Posterior cingulate gyrus (tissue), 11 donors: ENCODE data around the gene DCDC2C.
"Not testable (repeated sequence)": the region's sequence is repeated elsewhere in the genome, so short reads cannot be mapped to it uniquely, and the experiment has no call there.

Source experiments
- DNase-seq, 10 donors: peaks; one replicate each; pipeline versions ENCODE4 v3.0.0 to v3.0.0-alpha.2; 2020 to 2021; ENCODE audit warnings: mixed read lengths in 3 of 10
- intact Hi-C: fragments of 100-400 bp; cut with DNase I; formaldehyde crosslinking; loops from one replicate; pipeline ENCODE4 v1.15.1; 2023

DCDC2C gene

DNA sequence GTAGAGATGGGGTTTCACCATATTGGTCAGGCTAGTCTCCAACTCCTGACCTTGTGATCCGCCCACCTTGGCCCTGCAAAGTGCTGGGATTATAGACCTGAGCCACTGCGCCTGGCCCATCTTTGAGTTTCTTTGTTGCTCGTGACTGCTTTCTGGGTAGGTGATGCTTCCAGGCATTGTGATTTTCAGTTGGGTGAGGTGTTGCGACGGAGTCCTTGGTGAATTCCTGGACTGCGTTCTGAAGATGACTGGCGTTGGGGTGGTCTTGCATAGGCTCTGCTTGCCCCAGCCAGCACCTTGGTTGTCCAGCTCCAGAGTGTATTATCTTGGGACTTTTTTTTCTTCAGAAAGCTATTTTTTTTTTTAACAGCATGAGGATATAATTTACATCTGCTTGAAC is 103.4 kb downstream of the DCDC2C start:
- intact Hi-C loops = no loop called here
- no peak for DNase-seq

DNA sequence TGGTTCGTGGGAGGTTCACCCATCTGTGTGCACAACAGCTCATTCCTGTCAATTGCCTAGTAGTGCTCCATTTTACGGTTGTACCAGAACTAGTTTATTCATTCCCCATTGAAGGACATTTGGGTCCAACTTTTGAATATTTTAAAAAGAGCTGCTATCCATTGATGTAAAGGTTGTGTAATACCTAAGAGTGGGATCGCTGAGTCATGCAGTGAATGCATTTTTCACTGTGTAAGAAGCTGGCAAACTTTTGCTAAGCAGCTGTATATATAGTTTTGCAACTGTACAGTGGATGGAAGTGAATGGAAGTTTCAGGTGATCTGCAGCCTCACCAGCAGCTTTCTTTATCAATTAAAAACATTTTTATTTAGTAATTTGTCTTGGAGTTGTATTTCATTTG is 104.5 kb downstream of the DCDC2C start:
- no peak for DNase-seq
- intact Hi-C loops = no loop called here

DNA sequence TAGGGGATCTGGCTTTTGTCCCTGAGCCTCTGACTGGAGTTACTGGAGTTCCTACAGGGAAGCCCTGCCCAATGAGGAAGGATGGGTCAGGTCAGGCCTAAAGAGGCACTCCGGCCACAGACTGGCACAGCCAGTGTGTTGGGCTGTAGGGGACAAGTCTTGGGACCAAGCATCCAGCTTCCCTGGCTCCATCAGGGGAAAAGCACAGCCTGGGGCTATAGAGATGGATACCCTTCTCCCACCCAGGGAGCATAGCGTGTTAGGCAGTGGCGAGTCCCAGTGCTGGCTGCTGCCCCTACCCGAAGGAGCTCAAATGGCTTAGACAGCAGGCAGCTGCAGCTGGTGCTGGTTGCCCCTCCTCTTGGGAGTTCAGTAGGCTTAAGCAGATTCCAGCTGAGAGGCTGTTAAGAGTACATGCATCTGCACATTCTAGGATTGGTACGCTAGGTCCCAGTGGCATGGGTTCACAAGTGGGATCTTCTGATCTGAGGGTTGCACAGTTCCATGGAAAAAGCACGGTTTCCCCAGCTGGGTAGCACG is 111.4 kb downstream of the DCDC2C start:
- no peak for DNase-seq
- intact Hi-C loops = no loop called here

DNA sequence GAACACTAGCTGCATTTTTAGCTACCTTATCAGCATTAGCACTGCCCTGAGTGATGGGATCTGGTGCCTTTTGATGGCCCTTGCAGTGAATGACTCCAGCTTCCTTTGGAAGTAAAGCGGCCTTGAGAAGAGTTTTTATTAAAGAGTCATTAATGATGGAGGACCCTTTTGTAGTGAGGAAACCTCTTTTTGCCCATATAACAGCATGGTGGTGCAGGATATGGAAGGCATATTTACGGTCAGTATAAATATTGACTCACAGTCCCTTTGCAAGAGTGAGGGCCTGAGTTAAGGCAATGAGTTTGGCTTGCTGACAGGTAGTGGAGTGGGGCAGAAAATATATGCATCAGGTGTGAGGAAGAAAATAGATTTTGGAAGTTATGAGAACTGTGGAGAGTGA is 113.8 kb downstream of the DCDC2C start:
- DNase-seq, intact Hi-C loops: not testable (repeated sequence)

DNA sequence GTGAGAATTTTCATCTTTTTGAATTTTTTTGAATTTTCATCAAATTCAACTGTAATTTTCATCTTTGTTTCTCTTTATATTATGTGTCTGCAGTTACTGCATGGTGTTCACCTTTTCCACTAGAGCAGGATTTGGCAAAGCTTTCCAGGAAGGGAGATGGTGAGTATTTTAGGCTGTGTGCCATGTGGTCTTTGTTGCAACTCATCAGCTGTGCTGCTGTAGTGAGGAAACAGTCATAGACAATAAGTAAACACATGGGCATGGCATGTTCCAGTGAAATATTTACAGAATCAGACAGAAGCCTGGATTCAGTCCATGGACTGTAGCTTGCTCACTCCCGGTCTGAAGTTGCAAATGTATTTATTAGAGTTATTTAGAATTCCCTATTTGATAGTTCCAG is 120.4 kb downstream of the DCDC2C start:
- no peak for DNase-seq
- intact Hi-C loops = no loop called here

DNA sequence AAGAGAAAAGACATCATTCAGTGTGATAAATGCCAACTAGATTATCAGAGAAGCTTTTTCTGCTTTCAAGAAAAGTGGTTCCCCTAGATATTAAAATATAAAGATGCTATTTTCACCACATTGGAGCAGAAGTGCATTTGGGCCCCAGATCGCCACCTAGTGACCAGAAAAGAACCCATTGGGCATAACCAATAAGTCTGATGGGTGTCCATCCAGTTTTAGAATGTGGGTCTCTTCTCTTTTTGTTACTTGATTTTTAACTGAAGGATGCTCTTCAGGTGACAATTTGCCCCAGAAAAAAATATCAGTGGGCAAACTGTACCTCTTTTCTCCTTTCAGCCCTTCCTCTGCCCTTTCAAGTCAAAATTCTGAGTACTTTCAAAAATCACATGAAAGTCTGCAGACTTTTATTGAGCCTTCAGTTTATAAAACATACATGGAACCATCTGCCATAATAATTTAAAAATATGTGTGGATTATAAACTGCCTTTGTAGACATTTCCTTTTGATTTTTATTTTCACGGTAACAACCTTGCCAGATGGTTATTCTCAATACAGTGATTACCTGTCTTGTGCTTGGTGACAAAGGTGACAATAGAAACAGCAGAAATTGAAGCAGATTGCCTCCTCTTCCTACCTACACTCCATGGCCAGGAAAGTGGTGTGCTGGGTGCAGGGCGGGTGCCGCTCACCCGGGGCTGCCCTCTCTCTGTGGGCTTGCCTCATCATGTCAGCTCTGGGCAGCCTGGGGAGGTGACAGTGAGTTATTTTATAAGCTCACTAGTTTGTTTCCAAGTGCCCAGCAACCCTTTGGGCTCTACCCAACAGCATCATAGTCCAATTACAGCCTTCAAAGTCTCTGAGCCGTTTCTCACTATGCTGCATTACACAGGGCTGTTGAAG is 124.5 kb downstream of the DCDC2C start:
- peak in 3 of 10 donors; percentile 20 to 37 (median 22) for DNase-seq
- intact Hi-C loops = loop anchor here (5.0 kb wide), 1 partner anchor 101 kb away; no protein-coding TSS in a partner anchor

DNA sequence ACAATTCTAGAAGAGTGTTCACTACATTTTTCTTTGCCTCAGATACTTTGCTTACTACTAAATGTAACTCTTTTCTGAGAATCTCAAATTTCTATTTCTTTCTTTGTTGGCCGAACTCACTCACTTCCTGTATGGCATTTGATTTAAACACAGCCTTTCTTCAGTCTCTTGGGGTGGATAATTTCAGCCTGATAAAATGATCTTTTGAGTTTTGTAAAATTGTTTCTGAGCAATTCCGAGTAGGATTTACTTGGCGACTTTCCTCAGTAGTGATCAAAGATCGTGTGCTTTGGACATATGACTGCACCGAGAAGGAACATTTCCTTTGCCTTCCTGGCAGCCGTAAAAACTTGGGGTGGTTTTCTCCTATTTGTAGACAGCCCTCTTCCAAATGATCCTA is 127.4 kb downstream of the DCDC2C start:
- intact Hi-C loops = no loop called here
- DNase-seq = no peak

DNA sequence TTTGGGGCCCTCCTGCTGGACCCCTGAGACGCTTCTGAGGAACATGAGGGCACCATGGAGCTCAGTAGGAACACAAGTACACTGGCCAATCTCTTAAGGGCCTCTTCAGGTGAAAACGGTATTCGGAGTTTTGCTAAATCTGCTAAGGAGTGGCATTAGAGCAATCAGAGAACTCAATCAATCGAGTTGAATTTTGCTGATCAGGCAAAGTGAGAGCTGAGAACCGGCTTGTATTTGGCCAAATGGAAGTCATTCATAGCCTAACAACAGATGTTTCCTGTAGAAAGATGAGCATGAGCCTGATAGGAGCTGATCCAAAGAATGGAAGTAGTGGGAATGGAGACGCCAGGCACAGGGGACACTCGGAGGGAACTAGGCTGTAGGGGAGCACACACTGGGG is 133.7 kb downstream of the DCDC2C start:
- no peak for DNase-seq
- intact Hi-C loops = no loop called here

DNA sequence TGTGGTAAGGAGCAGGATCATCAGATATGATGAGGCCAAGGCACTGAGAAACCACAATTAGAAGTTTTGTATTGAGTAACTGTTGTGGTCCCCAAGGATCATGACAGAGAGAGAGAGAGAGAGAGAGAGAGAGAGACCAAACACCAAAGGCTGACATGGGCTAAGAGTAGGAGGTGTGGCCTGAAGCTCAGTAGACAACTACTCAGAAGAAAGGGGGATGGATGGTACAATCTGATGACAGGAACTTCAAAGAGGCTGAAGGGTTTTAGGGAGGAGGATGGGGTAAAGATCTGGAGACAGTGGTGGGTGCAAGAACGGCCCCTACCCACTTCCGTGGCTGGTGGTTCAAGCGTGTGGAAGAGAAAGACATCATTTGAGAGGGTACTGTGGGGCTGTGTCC is 135.0 kb downstream of the DCDC2C start:
- intact Hi-C loops = no loop called here
- DNase-seq = no peak

DNA sequence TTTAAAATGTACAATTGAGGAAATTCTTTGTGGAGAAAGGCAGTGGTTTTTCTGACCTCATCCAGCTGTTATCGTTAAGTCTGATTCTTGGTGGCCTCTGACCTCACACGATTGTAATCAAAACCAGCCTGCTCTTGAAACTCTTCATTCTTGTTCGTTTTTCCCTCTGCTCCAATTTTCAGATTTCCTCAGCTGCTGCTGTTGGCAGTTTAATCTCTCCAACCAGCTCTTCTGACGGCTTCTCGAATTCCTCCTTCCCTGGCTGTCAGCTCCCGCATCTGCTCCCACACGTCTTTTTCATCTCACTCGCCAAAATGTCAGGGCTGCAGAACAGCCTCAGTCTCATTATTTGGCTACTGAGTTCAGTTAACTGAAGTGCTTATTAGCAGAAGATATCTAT is 136.1 kb downstream of the DCDC2C start:
- intact Hi-C loops = no loop called here
- no peak for DNase-seq

DNA sequence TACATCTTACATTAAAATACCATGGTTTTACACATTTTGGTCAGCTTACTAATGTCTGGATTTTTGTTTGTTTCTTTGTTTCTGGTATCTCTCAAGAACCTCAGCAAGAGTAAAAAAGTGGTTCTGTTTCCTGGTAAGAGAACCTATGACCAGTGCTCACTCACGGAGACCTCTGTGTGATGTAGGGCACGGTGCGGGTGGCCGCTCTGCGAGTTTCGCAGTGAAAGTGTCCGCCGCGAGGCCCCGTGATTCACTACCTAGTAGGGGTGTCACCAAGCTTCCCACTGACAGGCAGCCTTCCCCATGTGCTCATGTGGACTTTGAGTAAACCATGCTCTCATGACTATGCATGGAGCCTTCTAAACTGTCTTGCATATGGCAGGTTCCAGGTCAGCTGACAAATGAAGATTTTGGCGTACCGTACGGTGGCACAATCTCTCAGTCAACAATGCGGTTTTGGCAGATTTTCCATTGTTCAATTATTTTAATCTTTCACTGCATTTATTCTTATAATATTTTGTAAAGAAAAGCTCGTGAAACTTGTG is 137.3 kb downstream of the DCDC2C start:
- intact Hi-C loops = no loop called here
- DNase-seq = no peak

DNA sequence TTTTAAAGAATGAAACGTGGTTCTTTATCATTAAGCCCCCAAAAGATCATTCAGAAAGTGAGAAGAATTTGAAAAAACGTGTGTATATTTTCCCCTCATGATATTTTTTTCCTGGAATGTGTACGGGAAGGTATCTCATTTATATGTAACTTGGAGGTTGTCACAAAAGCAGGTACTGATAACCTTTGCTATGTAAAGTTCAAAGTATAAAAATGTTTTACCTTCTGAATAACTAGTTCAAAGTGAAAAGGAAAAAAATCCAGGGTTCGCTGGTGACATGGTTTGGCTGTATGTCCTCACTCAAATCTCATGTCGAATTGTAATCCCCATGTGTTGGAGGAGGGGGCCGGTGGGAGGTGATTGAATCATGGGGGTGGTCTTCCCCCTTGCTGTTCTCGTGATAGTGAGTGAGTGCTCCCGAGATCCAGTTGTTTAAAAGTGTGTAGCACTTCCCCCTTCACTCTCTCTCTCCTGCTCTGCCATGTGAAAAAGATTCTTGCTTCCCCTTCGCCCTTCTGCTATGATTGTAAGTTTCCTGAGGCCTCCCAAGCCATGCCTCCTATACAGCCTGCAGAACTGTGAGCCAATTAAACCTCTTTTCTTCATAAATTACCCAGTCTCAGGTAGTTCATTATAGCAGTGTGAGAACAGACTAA is 144.2 kb downstream of the DCDC2C start:
- no peak for DNase-seq
- intact Hi-C loops = no loop called here

DNA sequence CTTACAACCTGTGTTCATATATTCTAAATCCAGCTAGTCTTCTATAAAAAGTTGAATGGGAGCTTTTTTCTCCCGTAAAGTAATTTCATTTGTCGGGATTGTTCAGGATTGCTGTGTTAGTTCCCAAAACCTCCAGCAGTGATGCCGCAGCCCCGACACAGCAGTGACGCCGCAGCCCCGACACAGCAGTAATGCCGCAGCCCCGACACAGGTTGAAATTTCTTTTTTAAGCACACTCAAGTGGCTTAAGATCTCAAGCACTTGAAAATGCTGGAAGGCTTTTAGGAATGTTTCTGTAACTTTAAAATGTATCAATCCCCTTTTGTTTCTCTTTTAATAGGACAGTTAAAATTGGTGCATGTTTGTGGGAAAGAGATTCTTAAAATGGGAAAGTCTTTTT is 145.4 kb downstream of the DCDC2C start:
- DNase-seq = no peak
- intact Hi-C loops = no loop called here

DNA sequence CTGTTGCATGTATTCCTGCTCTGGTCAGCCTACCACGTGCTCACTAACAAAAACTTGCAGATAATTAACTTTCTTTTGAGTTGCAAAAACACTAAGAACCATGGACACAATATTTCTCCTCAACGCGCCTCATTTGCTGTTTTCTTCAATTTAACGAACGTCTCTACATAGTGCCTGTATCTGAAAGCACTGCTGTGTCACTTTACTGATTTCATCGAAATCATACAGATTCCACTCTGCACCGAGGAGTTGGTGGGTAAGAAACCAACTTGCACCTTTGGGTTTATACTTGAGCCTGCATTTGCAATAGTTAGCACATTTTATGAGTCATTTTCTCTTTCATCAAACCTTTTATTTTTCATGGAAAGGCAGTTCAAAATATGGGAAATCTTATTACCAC is 145.8 kb downstream of the DCDC2C start:
- intact Hi-C loops = no loop called here
- no peak for DNase-seq

DNA sequence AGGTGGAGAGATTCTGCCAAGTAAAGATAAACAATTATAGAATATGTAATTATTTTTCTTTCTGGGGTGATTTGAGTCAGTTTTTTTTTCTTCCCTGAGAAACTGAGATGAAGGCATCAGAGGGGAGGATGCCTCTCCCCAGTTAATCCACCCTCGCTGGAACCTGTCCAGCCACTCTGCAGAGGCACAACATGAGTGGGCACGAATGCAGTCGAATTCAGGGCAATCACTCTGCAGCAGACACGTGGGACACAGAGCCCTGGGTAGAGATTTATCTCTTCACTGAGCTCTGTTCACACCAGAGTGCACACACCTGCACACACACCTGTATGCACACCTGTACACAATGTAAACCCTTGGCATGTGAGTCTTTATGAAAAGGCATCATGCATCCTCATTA is 154.2 kb downstream of the DCDC2C start:
- intact Hi-C loops = no loop called here
- DNase-seq = no peak

DNA sequence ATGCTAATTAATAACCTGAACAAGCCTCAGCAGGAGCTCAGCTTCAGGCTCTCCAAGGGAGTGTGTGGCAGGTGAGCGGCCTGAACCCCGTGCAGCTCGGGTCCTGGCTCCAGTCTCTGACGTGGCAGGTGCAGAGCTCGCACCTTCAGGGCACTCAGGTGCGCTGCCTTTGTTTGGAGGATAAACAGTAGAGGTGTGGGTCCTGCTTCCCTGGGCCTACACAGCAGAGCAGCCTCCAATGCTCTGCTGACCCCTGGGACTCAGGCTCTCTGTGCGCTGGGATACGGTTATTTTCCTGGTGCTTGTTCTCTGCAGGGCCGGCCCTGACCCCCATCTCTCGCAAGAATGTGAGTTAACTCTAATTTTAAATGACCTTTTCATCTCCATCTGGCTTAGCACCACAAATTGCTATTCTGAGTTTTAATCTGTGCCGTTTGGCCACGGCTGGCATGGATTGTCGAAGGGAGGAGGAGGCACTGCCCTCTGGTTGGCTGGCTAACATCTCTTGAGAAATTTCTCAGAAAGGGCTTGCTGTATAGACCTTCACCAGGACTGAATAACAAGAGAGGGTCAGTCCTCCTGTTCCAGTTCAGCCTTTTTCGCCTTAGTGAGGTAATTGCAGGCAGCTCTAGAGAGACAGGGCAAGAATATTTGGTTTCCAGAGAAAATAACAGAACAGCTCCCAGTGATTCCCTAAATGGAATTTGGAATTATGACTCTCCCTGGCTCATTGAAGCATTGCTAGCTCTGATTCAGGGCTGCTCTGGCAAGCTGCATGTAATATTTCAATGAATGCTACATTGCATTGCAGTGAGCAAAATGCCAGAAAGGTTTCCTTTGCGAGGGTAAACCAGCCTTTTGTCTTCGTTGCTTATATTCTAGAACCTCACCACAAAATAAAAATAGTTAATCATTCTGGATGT is 161.8 kb downstream of the DCDC2C start:
- DNase-seq = peak in 1 of 10 donors; percentile 53
- intact Hi-C loops = no loop called here

DNA sequence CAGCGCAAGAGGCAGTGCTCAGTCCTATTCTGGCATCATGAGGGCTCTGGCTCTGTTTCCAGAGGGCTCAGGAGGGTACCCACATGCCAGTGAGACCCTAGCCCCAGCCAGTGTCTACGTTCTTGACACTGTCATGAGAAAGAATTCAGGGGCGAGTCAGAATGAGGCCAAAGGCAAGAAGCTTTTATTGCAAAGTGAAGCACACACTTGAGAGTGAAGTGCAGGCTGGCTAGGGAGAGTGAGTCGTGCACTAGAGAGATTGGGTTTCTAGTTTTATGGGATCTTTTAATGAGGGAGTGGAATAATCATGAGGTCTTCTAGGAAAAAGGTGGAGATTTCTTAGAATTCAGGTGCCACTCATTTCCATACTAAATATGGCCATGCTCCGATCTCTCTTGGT is 164.1 kb downstream of the DCDC2C start:
- DNase-seq = no peak
- intact Hi-C loops = no loop called here

DNA sequence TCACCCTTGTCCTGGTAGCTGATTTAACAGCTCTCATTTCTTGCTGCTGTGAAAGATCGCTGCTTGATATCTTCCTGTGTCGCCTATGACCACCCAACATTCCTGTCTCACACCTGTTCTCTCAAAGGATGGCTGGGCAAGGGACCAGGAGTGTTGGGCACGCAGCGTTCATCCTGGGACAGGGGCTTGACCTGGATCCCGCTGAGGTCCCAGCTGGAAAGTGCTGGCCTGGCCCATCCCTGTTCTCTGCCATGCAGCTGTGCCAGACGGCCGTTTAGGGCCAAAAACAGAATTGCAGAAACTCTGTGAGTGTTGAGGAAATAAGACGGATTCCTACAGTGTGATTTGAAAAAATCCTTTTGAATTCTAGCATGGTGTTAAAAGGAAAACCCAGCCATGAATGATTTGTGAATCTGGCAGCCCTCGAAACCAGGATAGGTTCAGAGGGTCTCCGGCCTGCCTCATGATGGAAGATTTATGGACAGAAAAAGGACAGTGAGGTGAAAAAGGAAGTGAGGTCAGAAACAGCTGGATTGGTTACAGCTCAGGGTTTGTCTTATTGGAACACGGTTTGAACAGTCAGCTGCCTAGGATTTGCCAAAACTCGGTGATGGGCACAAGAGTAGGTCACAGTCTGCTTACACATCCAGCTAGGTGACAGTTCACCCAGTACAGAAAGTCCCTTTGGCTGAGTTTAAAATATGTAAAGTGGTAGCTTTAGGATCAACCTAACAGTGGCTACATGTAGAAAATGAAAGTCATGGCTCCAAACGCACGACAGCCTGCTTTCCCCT is 164.8 kb downstream of the DCDC2C start:
- DNase-seq = peak in 1 of 10 donors; percentile 68
- intact Hi-C loops = no loop called here

DNA sequence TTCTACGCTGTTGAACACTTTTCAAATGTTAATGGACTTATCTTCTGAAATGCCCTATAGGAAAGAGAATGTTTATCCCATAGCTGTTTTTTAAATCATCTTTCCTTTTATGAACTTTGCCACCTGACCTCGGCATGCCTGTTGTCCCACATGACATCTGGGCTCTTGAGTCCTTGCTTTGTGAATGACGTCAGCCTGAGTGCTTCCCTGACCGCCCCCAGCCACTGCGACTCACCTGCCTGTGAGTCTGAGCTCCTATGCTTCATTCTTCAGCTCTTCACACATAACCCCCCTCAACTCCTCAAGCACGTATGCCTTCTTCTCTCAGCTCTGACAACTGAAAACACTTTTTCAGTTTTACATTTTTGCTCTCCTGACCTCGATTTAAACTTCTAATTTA is 166.8 kb downstream of the DCDC2C start:
- intact Hi-C loops = no loop called here
- DNase-seq = no peak

DNA sequence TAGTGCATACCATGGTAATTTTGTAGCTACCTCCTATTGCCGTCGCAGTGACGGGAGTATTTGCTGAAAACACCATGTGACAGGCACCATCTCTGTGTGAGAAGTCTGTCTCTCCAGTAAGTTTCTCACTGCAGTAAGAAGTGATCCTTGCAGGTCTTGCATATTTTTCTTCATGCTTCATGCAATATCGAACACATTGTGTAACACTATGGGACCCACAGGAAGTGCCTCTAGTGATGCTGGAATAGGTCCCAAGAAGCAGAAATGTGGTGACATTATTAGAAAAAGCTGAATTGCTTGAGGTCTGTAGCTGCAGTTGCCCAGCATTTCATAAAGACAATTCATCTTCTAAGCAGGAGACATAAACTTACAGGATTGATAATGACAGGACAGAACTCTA is 167.6 kb downstream of the DCDC2C start:
- no peak for DNase-seq

More for the DNA sequence above, 167.6 kb downstream of the DCDC2C start:
- intact Hi-C loops = no loop called here
